K562 (cell line): Measurements from ENCODE around the gene PTGER2. TPM values are rescaled to one million over a fixed set of nuclear protein-coding genes. Genes with fewer than 3 reads are reported as not detected.

Source experiments
- ATAC-seq: fragments of 200-7000 bp; cut with Tn5 transposase; 3 replicates; pipeline ENCODE4 v1.9.1; 2020; ENCODE audit warnings: moderate library complexity
- BruUV-seq: library from RNA; stranded (reverse); fragments of 400-500 nt; replicated peaks from 2 replicates; lab custom pipeline; 2021; lab: Mats Ljungman, UMichigan
- CTCF ChIA-PET: fragments of 300-600 bp; formaldehyde crosslinking; extraction: SDS; loops from one replicate; lab custom pipeline; 2021; ENCODE audit warnings: low intra/inter-chr PET ratio; lab: Yijun Ruan, JAX
- POLR2A ChIA-PET: fragments of 300-600, 350-650 bp; sonication (Branson Sonifier 250); formaldehyde crosslinking; extraction: SDS; loops from one replicate; lab custom pipeline; 2021; ENCODE audit warnings: antibody characterized with exemption, inconsistent platforms; lab: Yijun Ruan, JAX
- DNase-seq, 4 experiments: peaks; one replicate each; pipeline versions ENCODE4 v3.0.0 to v3.0.0-alpha.2; 2011 to 2018; ENCODE audit warnings: low spot score in 3 of 4, mixed read lengths in 3 of 4; ENCODE audit errors: extremely low read depth in 1 of 4
- FAIRE-seq: peaks from 2 replicates; lab custom pipeline; 2011; peaks lifted over from hg19 to GRCh38; lab: Jason Lieb, UNC
- H2AFZ ChIP-seq: 2 replicates; pipeline ENCODE4 v1.6.0; 2011; ENCODE audit warnings: low read depth, low read length, control low read depth, inconsistent platforms
- H3K27ac ChIP-seq: fragments of 200-600 bp; 3 replicates; pipeline ENCODE4 v1.8.0; 2011; ENCODE audit warnings: low read depth, mild to moderate bottlenecking, control low read depth, inconsistent platforms, low read length, moderate library complexity, mixed read lengths; ENCODE audit errors: extremely low read depth
- H3K27me3 ChIP-seq, 2 experiments: fragments of 300-600 bp in 1 of 2; 2 replicates in 1 of 2; 3 replicates in 1 of 2; pipeline versions ENCODE4 v1.6.0 to v1.8.0; 2011; ENCODE audit warnings: inconsistent platforms in 2 of 2, low read length in 2 of 2, mild to moderate bottlenecking in 1 of 2, mixed read lengths in 1 of 2, moderate library complexity in 1 of 2; ENCODE audit not compliant: control insufficient read depth in 2 of 2, insufficient read depth in 2 of 2
- H3K36me3 ChIP-seq: fragments of 300-600 bp; 3 replicates; pipeline ENCODE4 v1.8.0; 2011; ENCODE audit warnings: mild to moderate bottlenecking, low read length, inconsistent platforms; ENCODE audit not compliant: control insufficient read depth, insufficient read depth
- H3K4me1 ChIP-seq, 2 experiments: fragments of 200-600 bp in 1 of 2; replicated peaks in 1 of 2; 2 replicates in 1 of 2; 3 replicates in 1 of 2; pipeline versions ENCODE4 v1.5.1 to v1.8.0; 2011; ENCODE audit warnings: inconsistent platforms in 2 of 2, low read length in 2 of 2, mild to moderate bottlenecking in 1 of 2, mixed read lengths in 1 of 2, moderate library complexity in 1 of 2; ENCODE audit not compliant: control insufficient read depth in 2 of 2, insufficient read depth in 2 of 2
- H3K4me2 ChIP-seq: 2 replicates; pipeline ENCODE4 v1.6.1; 2011; ENCODE audit warnings: low read length, control low read depth, inconsistent platforms, mixed read lengths; ENCODE audit not compliant: insufficient read depth
- H3K4me3 ChIP-seq: fragments of 200-600 bp; sonication (generic), shearing (Covaris generic); 2 replicates; pipeline ENCODE4 v1.5.1; 2016; ENCODE audit warnings: control low read depth, inconsistent platforms
- H3K79me2 ChIP-seq: fragments of 200-600 bp; 3 replicates; pipeline ENCODE4 v1.8.0; 2011; ENCODE audit warnings: low read length, inconsistent platforms; ENCODE audit not compliant: control insufficient read depth, insufficient read depth
- H3K9ac ChIP-seq, 2 experiments: 2 replicates each; pipeline versions ENCODE4 v1.6.0 to v1.6.1; 2011; ENCODE audit warnings: low read depth in 2 of 2, low read length in 2 of 2, control low read depth in 1 of 2, inconsistent platforms in 1 of 2, mild to moderate bottlenecking in 1 of 2, mixed read lengths in 1 of 2; ENCODE audit not compliant: insufficient read depth in 1 of 2
- H3K9me1 ChIP-seq: one replicate; pipeline ENCODE4 v1.6.0; 2011; ENCODE audit warnings: inconsistent platforms, mild to moderate bottlenecking, low read length, moderate library complexity; ENCODE audit not compliant: control insufficient read depth, insufficient read depth
- H3K9me3 ChIP-seq: replicated peaks from 2 replicates; pipeline ENCODE4 v1.5.1; 2011; ENCODE audit warnings: low read depth, low read length, inconsistent platforms; ENCODE audit not compliant: control insufficient read depth, insufficient read depth
- H4K20me1 ChIP-seq: replicated peaks from 2 replicates; pipeline ENCODE4 v1.6.1; 2011; ENCODE audit warnings: low read length, inconsistent platforms, mixed read lengths; ENCODE audit not compliant: control insufficient read depth, insufficient read depth
- ARNT ChIP-seq, 2 experiments: fragments of 450-650 bp; IDR thresholded peaks; 2 replicates each; pipeline ENCODE4 v1.6.1; 2016; ENCODE audit warnings: mild to moderate bottlenecking in 1 of 2
- DIDO1 ChIP-seq: fragments of 450-650 bp; IDR thresholded peaks from 2 replicates; pipeline ENCODE4 v1.6.1; 2016; ENCODE audit warnings: low read depth, missing biosample characterization, missing genetic modification characterization
- HLTF ChIP-seq: fragments of 450-650 bp; IDR thresholded peaks from 2 replicates; pipeline ENCODE4 v1.6.1; 2016
- PURB ChIP-seq: sonication (generic); formaldehyde crosslinking; IDR thresholded peaks from 2 replicates; pipeline ENCODE4 v1.9.0; 2021; ENCODE audit warnings: low read depth, mild to moderate bottlenecking, missing genetic modification reagents
- WGBS: fragments of 100-300 bp; shearing (Covaris generic); methylation state at CpG from one replicate; pipeline ENCODE4 v1.1.6; 2016; ENCODE audit warnings: low coverage, mixed read lengths; ENCODE audit not compliant: insufficient coverage; ENCODE audit errors: missing lambda C conversion rate; 5-methylcytosine and 5-hydroxymethylcytosine counted together
- in situ Hi-C: fragments of 300-500 bp; cut with MboI; formaldehyde crosslinking; loops from 4 replicates; pipeline ENCODE4 v1.15.0; 2018; ENCODE audit warnings: inconsistent platforms, mixed read lengths
- intact Hi-C: fragments of 100-400 bp; cut with micrococcal nuclease; formaldehyde crosslinking; loops from 2 replicates; pipeline ENCODE4 v1.14.2; 2022
- polyA plus RNA-seq, 8 experiments: library from polyadenylated mRNA; depleted of rRNA in 4 of 8; stranded (reverse) in 5 of 8; unstranded in 3 of 8; fragments of >200 nt; fragmentation: Nextera tagmentation in 2 of 8; fragmentation: Illumina TruSeq in 1 of 8; extraction: Ambion mirVana in 2 of 8; extraction: Trizol in 1 of 8; gene quantifications; 2 replicates each; pipeline versions ENCODE4 v1.2.1 to v1.2.3, GENCODE V29; 2011 to 2014; ENCODE audit warnings: inconsistent platforms in 1 of 8, missing spikeins in 1 of 8
- total RNA-seq, 7 experiments: library from RNA; depleted of rRNA in 6 of 7; stranded (reverse); fragments of >200 nt in 6 of 7; fragmentation: Illumina TruSeq in 2 of 7; extraction: Trizol in 2 of 7; gene quantifications; 2 replicates each; pipeline versions ENCODE4 v1.2.1 to v1.2.3, GENCODE V29; 2011 to 2021; ENCODE audit warnings: low replicate concordance in 1 of 7
- TF ChIP-seq, protein P1 (sequence below): fragments of 250-450 bp; sonication (Bioruptor Pico); IDR thresholded peaks from 2 replicates; pipeline ENCODE4 v1.8.0; 2022; ENCODE audit warnings: inconsistent platforms, mild to moderate bottlenecking, moderate library complexity, borderline replicate concordance
- TF ChIP-seq, protein P2 (sequence below): fragments of 450-650 bp; IDR thresholded peaks from 2 replicates; pipeline ENCODE4 v1.6.1; 2016; ENCODE audit warnings: low read depth, mild to moderate bottlenecking, moderate library complexity
- TF ChIP-seq, protein P3 (sequence below): sonication (generic); formaldehyde crosslinking; IDR thresholded peaks from 2 replicates; pipeline ENCODE4 v1.8.1; 2023; ENCODE audit warnings: mild to moderate bottlenecking, missing genetic modification reagents

The PTGER2 gene
- total and polyA plus RNA-seq, 9 of the 15 experiments (the other 6 are each of a cell fraction or from before 2014, with no cell fraction given), result not detected

DNA sequence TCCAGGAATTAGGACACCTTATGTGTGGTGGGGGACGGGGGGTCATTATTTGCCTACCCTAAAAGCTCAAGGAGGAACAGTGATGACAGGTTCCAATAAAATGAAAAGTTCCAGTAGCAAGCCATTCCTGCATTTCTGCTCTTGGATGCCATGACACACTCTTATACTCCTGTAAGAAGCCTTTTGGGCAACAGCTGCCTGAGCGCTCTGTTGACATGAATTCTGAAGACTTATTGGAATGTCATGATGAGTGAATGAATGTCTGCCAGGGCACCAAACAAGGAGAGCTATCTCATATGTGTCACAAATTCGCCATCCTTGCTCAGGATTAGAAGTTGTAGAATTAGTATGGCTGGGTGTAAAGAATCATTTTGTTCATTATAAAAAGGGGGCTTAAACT, 36.3 kb downstream of the PTGER2 start:
- no peaks in the 10 kb centered on the region for H4K20me1 ChIP-seq
- no peaks in the 10 kb centered on the region for H3K27me3 ChIP-seq
- TF ChIP-seq DIDO1 (tag) (no peak), ARNT (IDR thresholded peaks at IDR 0.05) (no peak)
- in situ Hi-C loops (no loop called here), intact Hi-C loops (no loop called here)
- no peaks in the 10 kb centered on the region for H3K79me2 ChIP-seq
- FAIRE-seq (no peak), DNase-seq (no peak), ATAC-seq (no peak)
- WGBS, result 0% methylated on average over 3 of the region's 3 CpGs
- H3K9me3 ChIP-seq, result no peaks in the 10 kb centered on the region
- H3K9me1 ChIP-seq, result no peaks in the 10 kb centered on the region
- H3K36me3 ChIP-seq, result no peaks in the 10 kb centered on the region
- ChIA-PET POLR2A (no interaction called here), CTCF (no interaction called here)
- no peak overlapping the region for H3K27ac ChIP-seq
- no peaks in the 10 kb centered on the region for H3K4me1 ChIP-seq
- no peak overlapping the region for H3K4me2 ChIP-seq
- H3K9ac ChIP-seq, result no peak overlapping the region
- no peak overlapping the region for H2AFZ ChIP-seq
- no TSS peak for BruUV-seq
- H3K4me3 ChIP-seq, result no peak overlapping the region

DNA sequence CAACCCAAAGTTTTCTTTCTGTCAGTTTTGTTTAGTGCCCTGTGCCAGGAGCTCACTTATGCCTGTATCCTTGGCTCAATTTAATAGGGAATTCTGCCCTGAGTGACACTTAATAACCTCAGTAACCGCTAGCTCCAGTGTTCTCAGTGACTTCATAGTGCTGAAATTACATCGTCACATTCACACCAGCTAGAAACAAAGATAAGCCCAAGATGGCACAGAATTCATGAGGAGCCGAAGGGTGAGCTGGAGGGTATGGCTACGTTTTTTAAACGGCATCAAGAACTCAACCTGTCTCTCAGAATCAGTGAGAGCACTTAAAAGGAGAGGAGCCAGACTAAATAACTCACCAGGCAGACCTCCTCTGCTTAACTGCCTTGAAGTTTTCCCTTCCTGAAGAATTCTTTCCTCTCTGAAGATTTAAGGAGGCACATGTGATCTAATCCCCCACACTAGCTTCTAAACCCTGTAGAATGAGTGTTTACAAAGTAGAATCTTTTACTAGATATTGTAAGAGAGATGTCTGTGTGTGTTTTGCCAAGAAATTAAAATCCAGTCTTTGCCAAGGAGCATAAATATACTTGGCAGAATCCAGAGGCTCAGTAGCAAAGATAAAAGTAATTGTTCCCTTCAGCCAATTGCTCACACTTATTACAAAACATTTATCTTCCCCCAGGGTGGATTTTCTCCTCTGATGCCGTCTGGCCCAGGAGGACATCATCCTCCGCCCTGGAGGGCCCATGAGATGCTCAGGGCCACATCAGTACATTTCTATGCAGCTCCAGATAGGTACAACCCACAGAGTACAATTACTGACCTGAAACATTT, 37.3 kb downstream of the PTGER2 start:
- FAIRE-seq, result no peak
- H3K9me1 ChIP-seq, result no peaks in the 10 kb centered on the region
- no TSS peak for BruUV-seq
- H3K36me3 ChIP-seq, result no peaks in the 10 kb centered on the region
- H2AFZ ChIP-seq, result no peak overlapping the region
- no peak overlapping the region for H3K27ac ChIP-seq
- H3K4me3 ChIP-seq, result no peak overlapping the region
- intact Hi-C loops (no loop called here), in situ Hi-C loops (no loop called here)
- DNase-seq, result no peak
- H4K20me1 ChIP-seq, result no peaks in the 10 kb centered on the region
- ATAC-seq, result no peak
- ChIA-PET CTCF (no interaction called here), POLR2A (no interaction called here)
- no peaks in the 10 kb centered on the region for H3K27me3 ChIP-seq
- H3K4me1 ChIP-seq, result no peaks in the 10 kb centered on the region
- H3K9ac ChIP-seq, result no peak overlapping the region
- no peak overlapping the region for H3K4me2 ChIP-seq
- H3K79me2 ChIP-seq, result no peaks in the 10 kb centered on the region
- TF ChIP-seq, protein P1, sequence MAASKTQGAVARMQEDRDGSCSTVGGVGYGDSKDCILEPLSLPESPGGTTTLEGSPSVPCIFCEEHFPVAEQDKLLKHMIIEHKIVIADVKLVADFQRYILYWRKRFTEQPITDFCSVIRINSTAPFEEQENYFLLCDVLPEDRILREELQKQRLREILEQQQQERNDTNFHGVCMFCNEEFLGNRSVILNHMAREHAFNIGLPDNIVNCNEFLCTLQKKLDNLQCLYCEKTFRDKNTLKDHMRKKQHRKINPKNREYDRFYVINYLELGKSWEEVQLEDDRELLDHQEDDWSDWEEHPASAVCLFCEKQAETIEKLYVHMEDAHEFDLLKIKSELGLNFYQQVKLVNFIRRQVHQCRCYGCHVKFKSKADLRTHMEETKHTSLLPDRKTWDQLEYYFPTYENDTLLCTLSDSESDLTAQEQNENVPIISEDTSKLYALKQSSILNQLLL (CRISPR knock-in tag), result no peak
- no peak for TF ChIP-seq HLTF
- TF ChIP-seq, protein P2, sequence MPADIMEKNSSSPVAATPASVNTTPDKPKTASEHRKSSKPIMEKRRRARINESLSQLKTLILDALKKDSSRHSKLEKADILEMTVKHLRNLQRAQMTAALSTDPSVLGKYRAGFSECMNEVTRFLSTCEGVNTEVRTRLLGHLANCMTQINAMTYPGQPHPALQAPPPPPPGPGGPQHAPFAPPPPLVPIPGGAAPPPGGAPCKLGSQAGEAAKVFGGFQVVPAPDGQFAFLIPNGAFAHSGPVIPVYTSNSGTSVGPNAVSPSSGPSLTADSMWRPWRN, result no peak
- TF ChIP-seq, protein P3, sequence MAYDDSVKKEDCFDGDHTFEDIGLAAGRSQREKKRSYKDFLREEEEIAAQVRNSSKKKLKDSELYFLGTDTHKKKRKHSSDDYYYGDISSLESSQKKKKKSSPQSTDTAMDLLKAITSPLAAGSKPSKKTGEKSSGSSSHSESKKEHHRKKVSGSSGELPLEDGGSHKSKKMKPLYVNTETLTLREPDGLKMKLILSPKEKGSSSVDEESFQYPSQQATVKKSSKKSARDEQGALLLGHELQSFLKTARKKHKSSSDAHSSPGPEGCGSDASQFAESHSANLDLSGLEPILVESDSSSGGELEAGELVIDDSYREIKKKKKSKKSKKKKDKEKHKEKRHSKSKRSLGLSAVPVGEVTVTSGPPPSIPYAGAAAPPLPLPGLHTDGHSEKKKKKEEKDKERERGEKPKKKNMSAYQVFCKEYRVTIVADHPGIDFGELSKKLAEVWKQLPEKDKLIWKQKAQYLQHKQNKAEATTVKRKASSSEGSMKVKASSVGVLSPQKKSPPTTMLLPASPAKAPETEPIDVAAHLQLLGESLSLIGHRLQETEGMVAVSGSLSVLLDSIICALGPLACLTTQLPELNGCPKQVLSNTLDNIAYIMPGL (CRISPR knock-in tag), result no peak
- no peak for TF ChIP-seq PURB (CRISPR knock-in tag)
- H3K9me3 ChIP-seq, result no peaks in the 10 kb centered on the region
- WGBS, result under 1% methylated on average over 7 of the region's 7 CpGs
